ENCODE data around the gene UBL3.

The UBL3 gene

DNA sequence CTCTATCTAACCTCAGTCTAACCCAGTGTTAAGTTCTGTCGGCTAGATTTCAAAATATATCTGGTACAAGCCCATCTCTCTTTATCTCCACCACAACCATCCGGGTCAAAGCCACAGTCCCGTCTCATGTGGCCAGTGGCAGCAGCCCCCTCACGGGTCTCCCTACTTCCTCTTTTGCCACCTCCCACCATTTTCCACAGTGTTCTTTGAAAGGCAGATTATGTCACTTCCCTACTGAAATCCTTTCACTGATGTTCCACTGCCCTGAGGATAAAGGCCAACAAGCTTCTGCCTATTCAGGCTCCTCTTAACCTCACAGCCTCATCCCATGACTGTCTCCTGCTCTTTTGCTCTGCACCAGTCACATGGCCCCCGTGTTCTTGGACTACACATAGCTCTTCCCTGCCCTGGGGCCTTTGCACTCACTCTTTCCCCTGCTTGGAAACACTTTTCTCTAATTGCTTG, 117.2 kb downstream of the UBL3 start:
- H3K9me3 ChIP-seq: no peaks in the 10 kb centered on the region
- H3K27ac ChIP-seq: no peak overlapping the region
- peaks cover 52% of the 10 kb centered on the region for H3K27me3 ChIP-seq
- H3K36me3 ChIP-seq: no peaks in the 10 kb centered on the region
- no peaks in the 10 kb centered on the region for H3K4me1 ChIP-seq (ENCODE audit: control insufficient read depth in 1 of 2, insufficient read depth in 1 of 2, low read depth in 1 of 2, low read length in 1 of 2)
- TF ChIP-seq, protein P1, sequence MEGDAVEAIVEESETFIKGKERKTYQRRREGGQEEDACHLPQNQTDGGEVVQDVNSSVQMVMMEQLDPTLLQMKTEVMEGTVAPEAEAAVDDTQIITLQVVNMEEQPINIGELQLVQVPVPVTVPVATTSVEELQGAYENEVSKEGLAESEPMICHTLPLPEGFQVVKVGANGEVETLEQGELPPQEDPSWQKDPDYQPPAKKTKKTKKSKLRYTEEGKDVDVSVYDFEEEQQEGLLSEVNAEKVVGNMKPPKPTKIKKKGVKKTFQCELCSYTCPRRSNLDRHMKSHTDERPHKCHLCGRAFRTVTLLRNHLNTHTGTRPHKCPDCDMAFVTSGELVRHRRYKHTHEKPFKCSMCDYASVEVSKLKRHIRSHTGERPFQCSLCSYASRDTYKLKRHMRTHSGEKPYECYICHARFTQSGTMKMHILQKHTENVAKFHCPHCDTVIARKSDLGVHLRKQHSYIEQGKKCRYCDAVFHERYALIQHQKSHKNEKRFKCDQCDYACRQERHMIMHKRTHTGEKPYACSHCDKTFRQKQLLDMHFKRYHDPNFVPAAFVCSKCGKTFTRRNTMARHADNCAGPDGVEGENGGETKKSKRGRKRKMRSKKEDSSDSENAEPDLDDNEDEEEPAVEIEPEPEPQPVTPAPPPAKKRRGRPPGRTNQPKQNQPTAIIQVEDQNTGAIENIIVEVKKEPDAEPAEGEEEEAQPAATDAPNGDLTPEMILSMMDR (IDR thresholded peaks at IDR 0.05): no peak
- no peak overlapping the region for H3K4me3 ChIP-seq (ENCODE audit: low read depth in 1 of 2, low read length in 1 of 2)

DNA sequence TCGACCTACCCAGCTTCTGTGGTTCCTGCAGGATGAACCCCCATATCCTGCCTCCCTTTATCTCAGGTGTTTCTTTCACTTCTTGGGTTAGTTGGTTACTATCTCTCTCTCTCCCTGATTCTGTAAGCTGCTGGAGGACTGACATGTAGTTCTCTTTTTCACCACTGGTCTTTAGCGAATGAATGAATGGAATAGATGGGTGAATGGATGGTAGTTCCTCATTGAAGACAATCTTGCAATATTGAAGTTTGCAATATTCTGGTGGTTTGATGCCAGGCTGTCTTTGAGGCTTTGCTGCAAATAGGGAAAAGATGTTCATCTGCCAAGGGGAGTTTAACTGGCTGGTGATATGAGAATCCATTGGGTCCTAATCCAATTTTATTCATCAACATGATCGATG, 120.2 kb downstream of the UBL3 start:
- Histone ChIP-seq H3K4me1 (ENCODE audit: control insufficient read depth in 1 of 2, insufficient read depth in 1 of 2, low read depth in 1 of 2, low read length in 1 of 2) (no peaks in the 10 kb centered on the region), H3K9me3 (no peaks in the 10 kb centered on the region), H3K4me3 (ENCODE audit: low read depth in 1 of 2, low read length in 1 of 2) (no peak overlapping the region), H3K27ac (no peak overlapping the region), H3K36me3 (no peaks in the 10 kb centered on the region), H3K27me3 (peaks cover 44% of the 10 kb centered on the region)
- TF ChIP-seq, protein P1 (IDR thresholded peaks at IDR 0.05): no peak

DNA sequence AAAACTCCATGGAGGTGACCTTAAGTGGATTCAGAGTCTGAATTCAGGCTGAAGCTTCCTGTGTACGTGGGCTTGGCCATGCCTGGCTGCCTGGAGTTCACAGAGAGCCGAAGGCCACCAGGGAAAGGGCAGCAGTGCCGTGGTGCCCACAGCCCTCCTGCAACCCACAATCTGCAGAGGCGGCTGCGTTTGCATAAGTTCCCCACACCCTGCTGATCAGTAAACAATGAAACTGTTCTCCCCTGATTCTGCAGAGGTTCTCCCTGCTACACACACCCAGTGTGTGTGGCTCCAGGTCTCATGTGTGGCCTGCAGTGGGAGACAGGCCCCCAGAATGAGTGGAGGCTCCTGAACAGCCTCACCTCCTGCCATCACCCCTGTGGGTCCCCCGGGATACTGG, 128.0 kb downstream of the UBL3 start:
- Histone ChIP-seq H3K4me3 (ENCODE audit: low read depth in 1 of 2, low read length in 1 of 2) (no peak overlapping the region), H3K4me1 (ENCODE audit: control insufficient read depth in 1 of 2, insufficient read depth in 1 of 2, low read depth in 1 of 2, low read length in 1 of 2) (peaks cover 3 to 8% of the 10 kb centered on the region in 2 experiments), H3K27ac (no peak overlapping the region), H3K36me3 (no peaks in the 10 kb centered on the region), H3K9me3 (no peaks in the 10 kb centered on the region), H3K27me3 (no peaks in the 10 kb centered on the region)
- TF ChIP-seq, protein P1 (IDR thresholded peaks at IDR 0.05): no peak

DNA sequence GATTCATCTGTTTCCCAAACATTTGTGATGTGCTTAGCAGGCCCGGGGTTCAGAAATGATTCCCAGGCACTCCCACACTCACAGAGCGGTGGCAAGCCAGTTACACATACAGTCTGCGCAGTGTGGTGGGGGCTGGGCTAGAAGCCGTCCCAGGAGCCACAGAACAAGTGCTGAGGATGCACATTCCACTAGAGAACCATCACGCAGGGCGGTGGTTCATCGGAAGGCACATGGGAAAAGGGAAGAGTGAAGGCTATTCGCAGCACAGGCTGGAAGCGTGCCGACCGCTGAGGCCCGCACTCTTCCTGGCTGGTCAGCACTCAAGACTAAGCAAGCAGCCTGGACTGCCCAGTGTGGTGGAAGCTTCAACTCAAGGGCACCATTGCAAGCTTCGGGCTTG, 128.7 kb downstream of the UBL3 start:
- no peak overlapping the region for H3K4me3 ChIP-seq (ENCODE audit: low read depth in 1 of 2, low read length in 1 of 2)
- TF ChIP-seq, protein P1 (IDR thresholded peaks at IDR 0.05): no peak
- H3K36me3 ChIP-seq: no peaks in the 10 kb centered on the region
- H3K27ac ChIP-seq: no peak overlapping the region
- H3K4me1 ChIP-seq (ENCODE audit: control insufficient read depth in 1 of 2, insufficient read depth in 1 of 2, low read depth in 1 of 2, low read length in 1 of 2): peaks cover 3 to 8% of the 10 kb centered on the region in 2 experiments
- no peaks in the 10 kb centered on the region for H3K9me3 ChIP-seq
- no peaks in the 10 kb centered on the region for H3K27me3 ChIP-seq

DNA sequence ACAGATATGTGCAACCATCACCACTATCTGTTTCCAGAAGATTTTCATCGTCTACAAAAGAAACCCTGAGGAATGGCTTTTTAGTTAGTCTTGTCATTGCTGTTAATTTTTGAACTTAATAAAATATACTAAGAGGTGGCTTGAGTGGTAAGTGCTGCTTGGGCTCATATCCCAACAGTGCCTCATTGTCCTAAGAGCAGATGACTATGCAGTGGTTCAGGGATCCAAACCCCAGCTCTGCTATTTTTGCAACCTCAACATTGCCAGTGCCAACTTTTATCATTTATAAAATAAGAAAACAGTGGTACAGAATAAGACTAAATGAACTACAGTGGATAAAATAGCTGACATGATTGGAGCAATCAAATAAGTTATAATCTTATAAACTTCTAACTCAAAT, 131.7 kb downstream of the UBL3 start:
- no peak overlapping the region for H3K27ac ChIP-seq
- no peaks in the 10 kb centered on the region for H3K36me3 ChIP-seq
- H3K27me3 ChIP-seq: no peaks in the 10 kb centered on the region
- TF ChIP-seq, protein P1 (IDR thresholded peaks at IDR 0.05): no peak
- H3K4me1 ChIP-seq (ENCODE audit: control insufficient read depth in 1 of 2, insufficient read depth in 1 of 2, low read depth in 1 of 2, low read length in 1 of 2): peaks cover 3 to 8% of the 10 kb centered on the region in 2 experiments
- H3K9me3 ChIP-seq: no peaks in the 10 kb centered on the region
- H3K4me3 ChIP-seq (ENCODE audit: low read depth in 1 of 2, low read length in 1 of 2): no peak overlapping the region

DNA sequence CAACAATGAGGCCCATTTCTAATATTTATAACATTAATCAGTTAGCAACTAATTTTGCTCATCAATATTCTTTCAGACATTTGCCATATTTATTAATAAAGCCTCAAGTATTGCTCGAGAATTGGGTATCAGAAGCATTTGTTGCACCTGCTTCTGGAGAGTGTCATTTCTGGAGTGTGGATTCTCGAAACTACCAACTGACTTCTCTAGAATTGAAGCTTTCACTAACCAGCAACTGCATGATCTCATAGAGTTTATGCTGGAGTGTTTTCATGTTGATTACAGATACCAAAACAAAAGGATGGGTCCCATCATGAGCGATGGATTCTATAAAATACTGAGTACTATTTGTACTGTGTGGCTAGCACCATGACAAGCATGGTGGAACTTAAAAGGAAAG, 133.9 kb downstream of the UBL3 start:
- no peaks in the 10 kb centered on the region for H3K36me3 ChIP-seq
- H3K27me3 ChIP-seq: peaks cover 6% of the 10 kb centered on the region
- H3K27ac ChIP-seq: no peak overlapping the region
- H3K9me3 ChIP-seq: no peaks in the 10 kb centered on the region
- H3K4me1 ChIP-seq (ENCODE audit: control insufficient read depth in 1 of 2, insufficient read depth in 1 of 2, low read depth in 1 of 2, low read length in 1 of 2): peaks cover 3 to 8% of the 10 kb centered on the region in 2 experiments
- no peak overlapping the region for H3K4me3 ChIP-seq (ENCODE audit: low read depth in 1 of 2, low read length in 1 of 2)
- TF ChIP-seq, protein P1 (IDR thresholded peaks at IDR 0.05): no peak

All from neutrophil (primary cell).